GM23248 (cell line): ENCODE measurements around the gene GLOD4. TPM values are rescaled to one million over a fixed set of nuclear protein-coding genes. Genes with fewer than 3 reads are reported as not detected.

ENCODE experiments used
- DNase-seq: peaks from one replicate; pipeline ENCODE4 v3.0.0-alpha.2; 2015
- H2AFZ ChIP-seq: fragments of 200-600 bp; sonication (generic); 2 replicates; pipeline ENCODE4 v1.6.1; 2016; ENCODE audit warnings: antibody characterized with exemption
- H3F3A ChIP-seq: fragments of 200-600 bp; sonication (generic); 2 replicates; pipeline ENCODE4 v1.6.1; 2016; ENCODE audit warnings: mild to moderate bottlenecking, antibody characterized with exemption, mixed run types; ENCODE audit not compliant: insufficient read depth
- H3K27ac ChIP-seq: fragments of 200-600 bp; sonication (generic); 2 replicates; pipeline ENCODE4 v1.5.1; 2016; ENCODE audit warnings: mild to moderate bottlenecking
- H3K27me3 ChIP-seq: fragments of 200-600 bp; sonication (generic); replicated peaks from 2 replicates; pipeline ENCODE4 v1.6.1; 2016; ENCODE audit warnings: mild to moderate bottlenecking; ENCODE audit not compliant: insufficient read depth
- H3K36me3 ChIP-seq: fragments of 200-600 bp; sonication (generic); 2 replicates; pipeline ENCODE4 v1.6.1; 2016; ENCODE audit warnings: low read depth, mild to moderate bottlenecking
- H3K4me1 ChIP-seq: fragments of 200-600 bp; sonication (generic); 2 replicates; pipeline ENCODE4 v1.6.1; 2016; ENCODE audit warnings: mild to moderate bottlenecking; ENCODE audit not compliant: insufficient read depth
- H3K4me2 ChIP-seq: fragments of 200-600 bp; sonication (generic); one replicate; pipeline ENCODE4 v1.6.1; 2016; ENCODE audit warnings: mild to moderate bottlenecking; ENCODE audit not compliant: unreplicated experiment
- H3K4me3 ChIP-seq: fragments of 200-600 bp; sonication (generic); 2 replicates; pipeline ENCODE4 v1.5.1; 2016; ENCODE audit warnings: mild to moderate bottlenecking
- H3K79me2 ChIP-seq: fragments of 200-600 bp; sonication (generic); 2 replicates; pipeline ENCODE4 v1.6.1; 2016; ENCODE audit warnings: mild to moderate bottlenecking; ENCODE audit not compliant: insufficient read depth
- H3K9ac ChIP-seq: fragments of 200-600 bp; sonication (generic); 2 replicates; pipeline ENCODE4 v1.6.1; 2016; ENCODE audit warnings: mild to moderate bottlenecking
- H3K9me2 ChIP-seq: fragments of 200-600 bp; sonication (generic); 2 replicates; pipeline ENCODE4 v1.6.1; 2016; ENCODE audit warnings: mixed run types, mild to moderate bottlenecking, moderate library complexity; ENCODE audit not compliant: insufficient read depth
- H3K9me3 ChIP-seq: fragments of 200-600 bp; sonication (generic); one replicate; pipeline ENCODE4 v1.6.1; 2017; ENCODE audit warnings: low read depth
- H4K20me1 ChIP-seq: fragments of 200-600 bp; sonication (generic); 2 replicates; pipeline ENCODE4 v1.6.0; 2016; ENCODE audit not compliant: insufficient read depth
- EZH2 ChIP-seq: fragments of 200-600 bp; sonication (generic); IDR thresholded peaks from 2 replicates; pipeline ENCODE4 v1.6.1; 2018; ENCODE audit warnings: antibody characterized with exemption, mild to moderate bottlenecking; ENCODE audit not compliant: insufficient read depth, poor library complexity, severe bottlenecking
- EZH2phosphoT487 ChIP-seq: fragments of 200-600 bp; sonication (generic); IDR thresholded peaks from 2 replicates; pipeline ENCODE4 v1.6.1; 2018; ENCODE audit warnings: antibody characterized with exemption, moderate library complexity, mild to moderate bottlenecking, low read depth; ENCODE audit not compliant: insufficient read depth
- WGBS, 2 experiments: methylation state at CpG; one replicate each; pipeline ENCODE4 v1.1.6; 2015 to 2017; ENCODE audit warnings: low lambda C conversion rate in 2 of 2, low coverage in 1 of 2; ENCODE audit errors: missing lambda C conversion rate in 2 of 2; 5-methylcytosine and 5-hydroxymethylcytosine counted together
- in situ Hi-C: fragments of 300-500 bp; cut with MboI; formaldehyde crosslinking; loops from 2 replicates; pipeline ENCODE4 v1.15.0; 2020
- polyA plus RNA-seq: library from polyadenylated mRNA; unstranded; fragments of >200 nt; fragmentation: Nextera tagmentation; extraction: Ambion mirVana; gene quantifications from 2 replicates; pipeline ENCODE4 v1.2.1, GENCODE V29; 2016
- total RNA-seq: library from RNA; depleted of rRNA; stranded (reverse); fragments of >200 nt; shearing (Covaris generic); gene quantifications from 2 replicates; pipeline ENCODE4 v1.2.3, GENCODE V29; 2014; rRNA removed

Gene GLOD4
- total and polyA plus RNA-seq, 2 experiments from 2014 or later: 67.7 to 76.3 TPM

GRCh38 chr17:720706-721539, 61.2 kb downstream of the GLOD4 start:
- H2AFZ ChIP-seq: no peak overlapping the region
- TF ChIP-seq EZH2phosphoT487 (no peak), EZH2 (no peak)
- peaks cover 9% of the 10 kb centered on the region; the same call in 1 of the 2 replicates for H3K79me2 ChIP-seq
- H3K9ac ChIP-seq: no peak overlapping the region
- in situ Hi-C loops: no loop called here
- H3K4me2 ChIP-seq: no peak overlapping the region
- no peak overlapping the region for H3K27ac ChIP-seq
- no peaks in the 10 kb centered on the region for H3K36me3 ChIP-seq
- H3F3A ChIP-seq: peaks cover 6% of the 10 kb centered on the region
- H3K4me3 ChIP-seq: no peak overlapping the region
- no peaks in the 10 kb centered on the region for H3K9me2 ChIP-seq
- 76 to 77% methylated on average over 12 to 13 of the region's 13 CpGs for WGBS, 2 experiments
- no peaks in the 10 kb centered on the region for H3K27me3 ChIP-seq
- no peak for DNase-seq
- no peaks in the 10 kb centered on the region for H3K4me1 ChIP-seq
- H4K20me1 ChIP-seq: no peaks in the 10 kb centered on the region
- H3K9me3 ChIP-seq: no peaks in the 10 kb centered on the region

- Histone ChIP-seq H3F3A (peaks cover 6% of the 10 kb centered on the region), H3K27ac (no peak overlapping the region), H4K20me1 (no peaks in the 10 kb centered on the region), H3K4me3 (no peak overlapping the region), H3K79me2 (peaks cover 29% of the 10 kb centered on the region), H3K36me3 (no peaks in the 10 kb centered on the region), H3K27me3 (no peaks in the 10 kb centered on the region), H3K9me2 (no peaks in the 10 kb centered on the region), H2AFZ (no peak overlapping the region), H3K4me2 (no peak overlapping the region), H3K4me1 (peaks cover 4% of the 10 kb centered on the region; the same call in 1 of the 2 replicates), H3K9me3 (no peaks in the 10 kb centered on the region), H3K9ac (no peak overlapping the region)
- TF ChIP-seq EZH2phosphoT487 (no peak), EZH2 (no peak)
- WGBS, 2 experiments: 95 to 97% methylated on average over 5 of the region's 5 CpGs
- in situ Hi-C loops: no loop called here
- no peak for DNase-seq
Measured at GRCh38 chr17:718075-718474, 64.0 kb downstream of the GLOD4 start.

Other genes with a start within 250 kb of the GLOD4 start
- gene VPS53, start 67.4 kb downstream of the GLOD4 start, total RNA-seq: 10.2 and 13.9 TPM in 2 replicates
- gene VPS53, start 67.4 kb downstream of the GLOD4 start, polyA plus RNA-seq: 16.5 and 16.8 TPM in 2 replicates
- 48.9 and 56.4 TPM in 2 replicates for gene TLCD3A, start 49.7 kb downstream of the GLOD4 start, total RNA-seq
- gene TLCD3A, start 49.7 kb downstream of the GLOD4 start, polyA plus RNA-seq: 42.2 and 49.2 TPM in 2 replicates
- 9.7 and 11.1 TPM in 2 replicates for gene GEMIN4, start 30.0 kb downstream of the GLOD4 start, total RNA-seq
- gene GEMIN4, start 30.0 kb downstream of the GLOD4 start, polyA plus RNA-seq: 18.0 and 18.2 TPM in 2 replicates
- gene MRM3, start 73 bp upstream of the GLOD4 start, total RNA-seq: 19.1 and 28.7 TPM in 2 replicates
- gene MRM3, start 73 bp upstream of the GLOD4 start, polyA plus RNA-seq: 19.3 and 21.7 TPM in 2 replicates
- gene NXN, start 197.5 kb upstream of the GLOD4 start, total RNA-seq: 41.9 and 51.7 TPM in 2 replicates
- gene NXN, start 197.5 kb upstream of the GLOD4 start, polyA plus RNA-seq: 8.0 and 10.7 TPM in 2 replicates
- gene TIMM22, start 214.8 kb upstream of the GLOD4 start, total RNA-seq: 19.2 and 23.0 TPM in 2 replicates
- 26.1 and 26.7 TPM in 2 replicates for gene TIMM22, start 214.8 kb upstream of the GLOD4 start, polyA plus RNA-seq